PC-3 (cell line): ENCODE measurements around the gene FAM151A.

Source experiments
- EZH2phosphoT487 ChIP-seq: fragments of 300-600 bp; sonication (generic); IDR thresholded peaks from 2 replicates; pipeline ENCODE4 v1.6.1; 2018; ENCODE audit warnings: mild to moderate bottlenecking, antibody characterized with exemption, low read length, borderline replicate concordance
- TF ChIP-seq, protein P1 (sequence below): fragments of 300-600 bp; sonication (generic); conservative IDR thresholded peaks from 2 replicates; pipeline ENCODE4 v1.5.1; 2017; ENCODE audit warnings: antibody characterized with exemption, low read depth, mild to moderate bottlenecking, low read length

DNA sequence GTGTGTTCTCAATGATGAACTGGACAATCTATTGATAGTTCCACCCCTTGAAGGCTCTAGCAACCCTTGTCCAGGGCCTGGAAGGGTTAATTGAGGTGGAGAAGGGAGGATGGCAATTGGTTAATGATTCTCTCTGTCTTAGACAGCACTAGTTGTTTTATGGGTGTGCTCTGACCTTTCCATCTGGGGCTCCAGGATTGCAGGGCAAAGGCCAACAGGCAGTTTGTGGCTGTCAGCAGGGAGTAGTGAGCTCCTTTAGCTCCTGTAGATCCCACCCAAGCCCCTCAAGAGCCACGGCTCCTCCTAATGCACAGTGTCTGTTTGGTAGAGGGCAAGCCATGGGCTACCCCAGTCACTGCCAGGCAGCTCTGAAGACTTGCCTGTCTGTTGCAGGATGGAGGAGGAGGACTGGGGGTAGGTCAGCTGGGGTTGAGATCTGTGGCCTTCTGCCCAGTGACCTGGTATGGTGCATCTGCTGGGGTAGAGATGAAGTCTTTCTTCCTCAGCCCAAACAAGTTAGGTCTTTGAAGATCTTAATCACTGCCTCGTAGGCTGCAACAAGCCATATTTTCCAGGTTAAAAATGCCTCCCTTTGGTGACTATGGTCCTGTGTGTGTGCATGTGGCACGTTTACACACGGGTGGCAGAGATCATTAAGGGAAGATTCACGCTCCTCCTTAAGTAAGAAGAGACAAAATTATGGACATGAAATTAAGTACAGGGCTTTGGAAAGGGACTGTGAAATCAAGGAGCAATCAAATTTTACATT, 26.0 kb upstream of the FAM151A start:
- TF ChIP-seq, protein P1, sequence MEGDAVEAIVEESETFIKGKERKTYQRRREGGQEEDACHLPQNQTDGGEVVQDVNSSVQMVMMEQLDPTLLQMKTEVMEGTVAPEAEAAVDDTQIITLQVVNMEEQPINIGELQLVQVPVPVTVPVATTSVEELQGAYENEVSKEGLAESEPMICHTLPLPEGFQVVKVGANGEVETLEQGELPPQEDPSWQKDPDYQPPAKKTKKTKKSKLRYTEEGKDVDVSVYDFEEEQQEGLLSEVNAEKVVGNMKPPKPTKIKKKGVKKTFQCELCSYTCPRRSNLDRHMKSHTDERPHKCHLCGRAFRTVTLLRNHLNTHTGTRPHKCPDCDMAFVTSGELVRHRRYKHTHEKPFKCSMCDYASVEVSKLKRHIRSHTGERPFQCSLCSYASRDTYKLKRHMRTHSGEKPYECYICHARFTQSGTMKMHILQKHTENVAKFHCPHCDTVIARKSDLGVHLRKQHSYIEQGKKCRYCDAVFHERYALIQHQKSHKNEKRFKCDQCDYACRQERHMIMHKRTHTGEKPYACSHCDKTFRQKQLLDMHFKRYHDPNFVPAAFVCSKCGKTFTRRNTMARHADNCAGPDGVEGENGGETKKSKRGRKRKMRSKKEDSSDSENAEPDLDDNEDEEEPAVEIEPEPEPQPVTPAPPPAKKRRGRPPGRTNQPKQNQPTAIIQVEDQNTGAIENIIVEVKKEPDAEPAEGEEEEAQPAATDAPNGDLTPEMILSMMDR, result no peak
- no peak for TF ChIP-seq EZH2phosphoT487
